ENCODE results near the gene NFYC. TPM values are rescaled to one million over a fixed set of nuclear protein-coding genes. Genes with fewer than 3 reads are reported as not detected.
"Not testable (repeated sequence)": the region's sequence is repeated elsewhere in the genome, so short reads cannot be mapped to it uniquely, and the experiment has no call there.

Gene NFYC
- total RNA-seq, 1 experiment from 2014 or later: 43.5 TPM

GRCh38 chr1:40665335-40666171, 26.0 kb upstream of the NFYC start, which contains the start of gene RIMS3:
Gene RIMS3 (minus strand): TSS chr1:40665682. CDS start chr1:40641925, 23,757 bp downstream.
- DNase-seq (ENCODE audit: low spot score): peak; percentile 63

GRCh38 chr1:40668769-40669525, 22.6 kb upstream of the NFYC start:
- peak; percentile 83 for DNase-seq (ENCODE audit: low spot score)

GRCh38 chr1:40673452-40673851, 18.1 kb upstream of the NFYC start:
- DNase-seq (ENCODE audit: low spot score): no peak

GRCh38 chr1:40676501-40676900, 15.0 kb upstream of the NFYC start:
- DNase-seq (ENCODE audit: low spot score): no peak

- DNase-seq (ENCODE audit: low spot score): no peak
Measured at GRCh38 chr1:40679165-40679953, 12.1 kb upstream of the NFYC start.

GRCh38 chr1:40684669-40685068, 6.8 kb upstream of the NFYC start:
- DNase-seq (ENCODE audit: low spot score): no peak

GRCh38 chr1:40687059-40687458, 4.4 kb upstream of the NFYC start:
- DNase-seq (ENCODE audit: low spot score): no peak

GRCh38 chr1:40687661-40688060, 3.8 kb upstream of the NFYC start:
- no peak for DNase-seq (ENCODE audit: low spot score)

GRCh38 chr1:40689737-40690136, 1.8 kb upstream of the NFYC start:
- no peak for DNase-seq (ENCODE audit: low spot score)

- no peak for DNase-seq (ENCODE audit: low spot score)
Measured at GRCh38 chr1:40690771-40691537, 550 bp upstream of the NFYC start.

- DNase-seq (ENCODE audit: low spot score): peak; percentile 44
Measured at GRCh38 chr1:40692429-40692895, 958 bp downstream of the NFYC start.

- DNase-seq (ENCODE audit: low spot score): no peak
Measured at GRCh38 chr1:40693425-40693824, 1.9 kb downstream of the NFYC start.

GRCh38 chr1:40694353-40694874, 2.9 kb downstream of the NFYC start:
- no peak for DNase-seq (ENCODE audit: low spot score)

- no peak for DNase-seq (ENCODE audit: low spot score)
Measured at GRCh38 chr1:40696294-40696693, 4.8 kb downstream of the NFYC start.

- no peak for DNase-seq (ENCODE audit: low spot score)
Measured at GRCh38 chr1:40697436-40697835, 5.9 kb downstream of the NFYC start.

GRCh38 chr1:40699787-40700186, 8.3 kb downstream of the NFYC start:
- no peak for DNase-seq (ENCODE audit: low spot score)

GRCh38 chr1:40701684-40702083, 10.2 kb downstream of the NFYC start:
- no peak for DNase-seq (ENCODE audit: low spot score)

- DNase-seq (ENCODE audit: low spot score): not testable (repeated sequence)
Measured at GRCh38 chr1:40702810-40703209, 11.3 kb downstream of the NFYC start.

GRCh38 chr1:40703316-40703715, 11.8 kb downstream of the NFYC start:
- no peak for DNase-seq (ENCODE audit: low spot score)

- no peak for DNase-seq (ENCODE audit: low spot score)
Measured at GRCh38 chr1:40704817-40705733, 13.6 kb downstream of the NFYC start.
